OCI-LY7 (cell line): ENCODE results near the gene FAM120A. TPM values are rescaled to one million over a fixed set of nuclear protein-coding genes. Genes with fewer than 3 reads are reported as not detected.

Experiments
- BruUV-seq: library from RNA; stranded (reverse); fragments of 400-500 nt; replicated peaks from 2 replicates; lab custom pipeline; 2021; lab: Mats Ljungman, UMichigan
- CTCF ChIA-PET: fragments of 300-600 bp; sonication (Branson Sonifier 250); formaldehyde crosslinking; loops from one replicate; lab custom pipeline; 2022; ENCODE audit warnings: antibody characterized with exemption; ENCODE audit not compliant: unreplicated experiment; lab: Charles Lee
- POLR2A ChIA-PET: fragments of 300-600 bp; sonication (Branson Sonifier 250); formaldehyde crosslinking; loops from one replicate; lab custom pipeline; 2022; ENCODE audit warnings: antibody characterized with exemption; lab: Charles Lee
- DNase-seq: peaks from one replicate; pipeline ENCODE4 v3.0.0-alpha.2; 2015; ENCODE audit warnings: low spot score
- H2AFZ ChIP-seq: fragments of 200-600 bp; sonication (generic), shearing (Covaris generic); 2 replicates; pipeline ENCODE4 v1.6.1; 2014; ENCODE audit warnings: mild to moderate bottlenecking, antibody characterized with exemption, low read length, moderate library complexity
- H3K27ac ChIP-seq: fragments of 200-600 bp; sonication (generic); 2 replicates; pipeline ENCODE4 v1.5.1; 2014; ENCODE audit warnings: mixed run types, low read depth, mild to moderate bottlenecking, moderate library complexity, low read length, inconsistent platforms; ENCODE audit not compliant: poor library complexity, severe bottlenecking
- H3K36me3 ChIP-seq: fragments of 200-600 bp; sonication (generic); 2 replicates; pipeline ENCODE4 v1.6.1; 2014; ENCODE audit warnings: mild to moderate bottlenecking, antibody characterized with exemption, low read length, moderate library complexity, mixed read lengths; ENCODE audit not compliant: insufficient read depth
- H3K4me1 ChIP-seq: fragments of 200-600 bp; sonication (generic); 2 replicates; pipeline ENCODE4 v1.5.1; 2014; ENCODE audit warnings: mild to moderate bottlenecking, low read length; ENCODE audit not compliant: insufficient read depth, poor library complexity, severe bottlenecking
- H3K4me2 ChIP-seq: fragments of 200-600 bp; sonication (generic); 2 replicates; pipeline ENCODE4 v1.6.1; 2014; ENCODE audit warnings: mild to moderate bottlenecking, low read length
- H3K4me3 ChIP-seq: fragments of 200-600 bp; sonication (generic); 2 replicates; pipeline ENCODE4 v1.5.1; 2014; ENCODE audit warnings: mild to moderate bottlenecking, low read depth, low read length; ENCODE audit not compliant: poor library complexity, severe bottlenecking
- H3K79me2 ChIP-seq: fragments of 200-600 bp; sonication (generic); 2 replicates; pipeline ENCODE4 v1.6.1; 2016; ENCODE audit warnings: low read depth, mild to moderate bottlenecking, low read length, moderate library complexity, mixed read lengths; ENCODE audit not compliant: insufficient read depth
- H3K9me2 ChIP-seq: fragments of 200-600 bp; sonication (generic); 2 replicates; pipeline ENCODE4 v1.6.1; 2016; ENCODE audit warnings: mild to moderate bottlenecking, low read length, mixed read lengths; ENCODE audit not compliant: insufficient read depth
- H3K9me3 ChIP-seq: fragments of 200-600 bp; sonication (generic); 2 replicates; pipeline ENCODE4 v1.6.1; 2014; ENCODE audit warnings: mild to moderate bottlenecking, mixed run types, low read length, mixed read lengths
- H4K20me1 ChIP-seq: fragments of 200-600 bp; sonication (generic); 2 replicates; pipeline ENCODE4 v1.6.1; 2014; ENCODE audit warnings: mild to moderate bottlenecking, antibody characterized with exemption, low read length, moderate library complexity, mixed read lengths; ENCODE audit not compliant: insufficient read depth
- EZH2phosphoT487 ChIP-seq: fragments of 200-600 bp; sonication (generic); IDR thresholded peaks from 2 replicates; pipeline ENCODE4 v1.6.1; 2018; ENCODE audit warnings: low read depth, borderline replicate concordance, mild to moderate bottlenecking, mixed run types, antibody characterized with exemption, low read length, moderate library complexity, mixed read lengths
- intact Hi-C: fragments of 100-400 bp; cut with micrococcal nuclease; formaldehyde crosslinking; loops from one replicate; pipeline ENCODE4 v1.10.0; 2022; ENCODE audit not compliant: unreplicated experiment
- total RNA-seq, 2 experiments: library from RNA; depleted of rRNA in 1 of 2; stranded (reverse); fragments of >200 nt in 1 of 2; shearing (Covaris generic) in 1 of 2; gene quantifications; 2 replicates each; pipeline ENCODE4 v1.2.3, GENCODE V29; 2014 to 2022
- TF ChIP-seq, protein P1 (sequence below): fragments of 200-600 bp; sonication (generic); conservative IDR thresholded peaks from 2 replicates; pipeline ENCODE4 v1.5.1; 2014; ENCODE audit warnings: mild to moderate bottlenecking, antibody characterized with exemption, low read length, moderate library complexity, mixed read lengths

The FAM120A gene
- total RNA-seq, 2 experiments from 2014 or later: 81.9 to 104 TPM

DNA sequence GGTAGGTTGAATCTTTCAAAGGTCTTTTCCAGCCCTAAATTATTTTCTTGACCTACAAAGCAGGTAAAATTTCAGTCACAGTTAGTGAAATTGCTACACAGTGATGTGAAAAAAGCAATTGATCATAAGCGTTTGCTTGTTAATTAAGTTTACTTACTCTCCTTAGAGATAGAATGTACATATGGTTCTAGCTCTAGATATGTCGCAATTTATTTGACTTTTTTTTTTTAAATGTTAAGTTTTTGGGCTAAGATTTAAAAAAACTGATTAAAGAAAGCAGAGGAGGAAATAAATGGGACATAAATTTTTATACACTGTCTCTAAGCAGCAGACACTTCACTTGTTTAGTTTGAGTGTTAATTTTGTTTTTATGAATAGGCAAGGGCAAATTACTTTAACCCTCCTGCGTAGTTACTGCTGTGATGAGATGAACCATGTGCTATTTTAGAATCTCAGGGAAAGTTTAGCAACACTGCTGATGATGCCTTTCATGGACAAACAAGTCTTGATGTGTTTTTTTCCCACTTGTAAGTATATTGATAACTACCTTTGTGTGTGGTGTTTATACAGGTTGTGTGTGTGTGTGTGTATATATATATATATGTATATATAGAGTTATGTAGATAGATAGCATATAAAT, 40.2 kb downstream of the FAM120A start:
- no TSS peak for BruUV-seq
- POLR2A ChIA-PET: interaction anchor here (0.6 to 1.1 kb wide), 2 partner anchors 18 to 390 kb away, joined by 3 read pairs; no protein-coding TSS in a partner anchor

DNA sequence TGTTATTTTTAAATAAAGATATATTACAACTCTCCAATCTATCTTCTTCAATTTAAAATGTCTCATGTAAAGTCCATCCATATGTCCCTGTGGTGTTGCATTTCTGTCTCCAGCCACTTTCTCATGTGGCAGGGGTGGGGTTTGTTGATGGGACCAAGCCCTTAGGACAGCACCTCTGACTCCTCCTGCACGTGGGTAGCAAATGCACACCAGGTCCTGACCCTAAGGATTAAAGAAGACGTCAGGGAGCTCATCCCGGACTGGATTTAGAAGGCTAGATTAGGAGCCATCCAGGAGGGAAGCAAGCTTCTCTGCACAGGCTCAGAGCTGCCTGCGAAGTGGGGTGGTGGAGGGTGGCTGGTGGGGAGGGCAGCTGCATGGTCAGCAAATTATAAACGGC, 40.8 kb downstream of the FAM120A start:
- H3K9me3 ChIP-seq: no peaks in the 10 kb centered on the region
- peaks cover 7% of the 10 kb centered on the region for H3K4me1 ChIP-seq
- H3K9me2 ChIP-seq: no peaks in the 10 kb centered on the region
- no peak overlapping the region for H3K4me3 ChIP-seq
- H3K36me3 ChIP-seq: peaks cover 87% of the 10 kb centered on the region
- CTCF ChIA-PET: interaction anchor here (0.6 to 0.7 kb wide), 3 partner anchors 14 to 662 kb away, joined by 5 to 13 read pairs (median 5); no protein-coding TSS in a partner anchor
- no peak overlapping the region for H2AFZ ChIP-seq
- POLR2A ChIA-PET: interaction anchor here (0.6 kb wide), 1 partner anchor 389 kb away, joined by 3 read pairs; no protein-coding TSS in a partner anchor
- peaks cover 29% of the 10 kb centered on the region; the same call in 1 of the 2 replicates for H3K79me2 ChIP-seq
- intact Hi-C loops: no loop called here
- DNase-seq: no peak
- H3K27ac ChIP-seq: no peak overlapping the region
- TF ChIP-seq EZH2phosphoT487: no peak
- TF ChIP-seq, protein P1, sequence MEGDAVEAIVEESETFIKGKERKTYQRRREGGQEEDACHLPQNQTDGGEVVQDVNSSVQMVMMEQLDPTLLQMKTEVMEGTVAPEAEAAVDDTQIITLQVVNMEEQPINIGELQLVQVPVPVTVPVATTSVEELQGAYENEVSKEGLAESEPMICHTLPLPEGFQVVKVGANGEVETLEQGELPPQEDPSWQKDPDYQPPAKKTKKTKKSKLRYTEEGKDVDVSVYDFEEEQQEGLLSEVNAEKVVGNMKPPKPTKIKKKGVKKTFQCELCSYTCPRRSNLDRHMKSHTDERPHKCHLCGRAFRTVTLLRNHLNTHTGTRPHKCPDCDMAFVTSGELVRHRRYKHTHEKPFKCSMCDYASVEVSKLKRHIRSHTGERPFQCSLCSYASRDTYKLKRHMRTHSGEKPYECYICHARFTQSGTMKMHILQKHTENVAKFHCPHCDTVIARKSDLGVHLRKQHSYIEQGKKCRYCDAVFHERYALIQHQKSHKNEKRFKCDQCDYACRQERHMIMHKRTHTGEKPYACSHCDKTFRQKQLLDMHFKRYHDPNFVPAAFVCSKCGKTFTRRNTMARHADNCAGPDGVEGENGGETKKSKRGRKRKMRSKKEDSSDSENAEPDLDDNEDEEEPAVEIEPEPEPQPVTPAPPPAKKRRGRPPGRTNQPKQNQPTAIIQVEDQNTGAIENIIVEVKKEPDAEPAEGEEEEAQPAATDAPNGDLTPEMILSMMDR: no peak
- H3K4me2 ChIP-seq: no peak overlapping the region
- no TSS peak for BruUV-seq
- no peaks in the 10 kb centered on the region for H4K20me1 ChIP-seq

More for the DNA sequence above, 40.2 kb downstream of the FAM120A start:
- Histone ChIP-seq H3K9me3 (no peaks in the 10 kb centered on the region), H3K36me3 (peaks cover 87% of the 10 kb centered on the region), H2AFZ (no peak overlapping the region), H3K4me1 (peaks cover 7% of the 10 kb centered on the region), H3K79me2 (peaks cover 29% of the 10 kb centered on the region; the same call in 1 of the 2 replicates), H3K27ac (no peak overlapping the region), H3K4me2 (no peak overlapping the region), H3K4me3 (no peak overlapping the region), H4K20me1 (no peaks in the 10 kb centered on the region), H3K9me2 (no peaks in the 10 kb centered on the region)
- DNase-seq: no peak
- CTCF ChIA-PET: interaction anchor here (0.6 to 0.7 kb wide), 3 partner anchors 15 to 663 kb away, joined by 5 to 13 read pairs (median 5); no protein-coding TSS in a partner anchor
- TF ChIP-seq EZH2phosphoT487: no peak
- TF ChIP-seq, protein P1: no peak
- intact Hi-C loops: no loop called here

DNA sequence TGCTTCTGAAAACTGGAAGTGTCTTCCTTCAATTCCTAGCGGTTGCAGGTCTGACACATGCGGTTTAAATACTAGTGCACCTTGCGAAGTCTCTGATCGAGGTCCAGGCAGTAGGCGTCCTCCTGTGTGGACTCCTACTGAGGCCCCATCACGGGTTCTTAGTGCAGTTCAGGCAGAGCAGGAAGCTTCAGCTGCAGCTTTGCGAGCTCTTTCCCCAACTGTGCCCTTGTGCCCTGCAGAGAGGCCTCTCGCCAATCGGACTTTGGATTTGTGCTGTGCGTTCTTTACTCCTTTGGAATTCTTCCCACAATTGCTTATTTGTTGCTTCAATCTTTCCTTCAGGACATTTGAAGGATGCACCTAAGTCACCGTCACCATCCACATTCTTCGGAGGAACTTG, 42.5 kb downstream of the FAM120A start:
- Histone ChIP-seq H3K4me3 (no peak overlapping the region), H3K4me1 (peaks cover 7% of the 10 kb centered on the region), H3K4me2 (no peak overlapping the region), H3K9me3 (no peaks in the 10 kb centered on the region), H4K20me1 (no peaks in the 10 kb centered on the region), H2AFZ (no peak overlapping the region), H3K79me2 (peaks cover 22% of the 10 kb centered on the region; the same call in 1 of the 2 replicates), H3K36me3 (peaks cover 86% of the 10 kb centered on the region), H3K9me2 (no peaks in the 10 kb centered on the region), H3K27ac (no peak overlapping the region)
- no peak for TF ChIP-seq EZH2phosphoT487
- TF ChIP-seq, protein P1: no peak
- POLR2A ChIA-PET: interaction anchor here (1.1 kb wide), 1 partner anchor 17 kb away, joined by 3 read pairs; no protein-coding TSS in a partner anchor
- intact Hi-C loops: no loop called here
- no TSS peak for BruUV-seq
- no peak for DNase-seq
- CTCF ChIA-PET: no interaction called here
